Suprapubic skin (tissue), 4 donors: ENCODE measurements around the gene PLEKHS1. TPM values are rescaled to one million over a fixed set of nuclear protein-coding genes. Genes with fewer than 3 reads are reported as not detected.

ENCODE experiments used
- DNase-seq, 2 donors: peaks; one replicate each; pipeline ENCODE4 v3.0.0-alpha.2; 2019; ENCODE audit warnings: low spot score in 2 of 2
- H3K27ac ChIP-seq: fragments of 200-600 bp; sonication (generic); one replicate; pipeline ENCODE4 v1.5.1; 2019
- H3K27me3 ChIP-seq: fragments of 200-600 bp; sonication (generic); one replicate; pipeline ENCODE4 v1.5.1; 2019
- H3K36me3 ChIP-seq: fragments of 200-600 bp; sonication (generic); one replicate; pipeline ENCODE4 v1.5.1; 2019
- H3K4me1 ChIP-seq: fragments of 200-600 bp; sonication (generic); one replicate; pipeline ENCODE4 v1.5.1; 2019
- H3K4me3 ChIP-seq: fragments of 200-600 bp; sonication (generic); one replicate; pipeline ENCODE4 v1.5.1; 2019; ENCODE audit warnings: mild to moderate bottlenecking
- H3K9me3 ChIP-seq: fragments of 200-600 bp; sonication (generic); one replicate; pipeline ENCODE4 v1.5.1; 2019
- CTCF ChIP-seq, 2 donors: fragments of 200-600 bp in 1 of 2; fragments of 450-650 bp in 1 of 2; sonication (generic) in 1 of 2; IDR thresholded peaks; one replicate each; pipeline ENCODE4 v1.5.1; 2016 to 2019; ENCODE audit warnings: antibody characterized with exemption in 2 of 2, mild to moderate bottlenecking in 1 of 2, moderate library complexity in 1 of 2
- EP300 ChIP-seq: sonication (generic); formaldehyde crosslinking; IDR thresholded peaks from one replicate; pipeline ENCODE4 v1.6.1; 2017; ENCODE audit warnings: antibody characterized with exemption
- POLR2A ChIP-seq, 2 donors: fragments of 450-650 bp; IDR thresholded peaks; one replicate each; pipeline ENCODE4 v1.6.1; 2017; ENCODE audit warnings: antibody characterized with exemption in 2 of 2, mild to moderate bottlenecking in 2 of 2, moderate library complexity in 2 of 2
- POLR2AphosphoS5 ChIP-seq, 3 donors: sonication (generic); formaldehyde crosslinking; IDR thresholded peaks; one replicate each; pipeline ENCODE4 v1.6.1; 2017; ENCODE audit warnings: antibody characterized with exemption in 3 of 3
- WGBS: methylation state at CpG from one replicate; pipeline ENCODE4 v1.1.5; 2018; 5-methylcytosine and 5-hydroxymethylcytosine counted together
- total RNA-seq, 4 donors: library from RNA; depleted of rRNA; stranded (reverse); fragments of >200 nt; gene quantifications; one replicate each; pipeline ENCODE4 v1.1.0, GENCODE V29; 2016

PLEKHS1 gene
- total RNA-seq, 4 donors from 2014 or later: 0.32 to 0.98 (median 0.44) TPM

GRCh38 chr10:113775686-113776294 is 24.3 kb downstream of the PLEKHS1 start:
- Histone ChIP-seq H3K27ac (no peak overlapping the region), H3K9me3 (no peaks in the 10 kb centered on the region), H3K27me3 (no peaks in the 10 kb centered on the region), H3K4me1 (no peaks in the 10 kb centered on the region), H3K4me3 (no peak overlapping the region), H3K36me3 (no peaks in the 10 kb centered on the region)
- no peak for TF ChIP-seq POLR2A (IDR thresholded peaks at IDR 0.05)
- no peak for DNase-seq
- WGBS: 73% methylated on average over 4 of the region's 4 CpGs

GRCh38 chr10:113776553-113776952 is 25.1 kb downstream of the PLEKHS1 start:
- Histone ChIP-seq H3K4me3 (no peak overlapping the region), H3K27ac (no peak overlapping the region), H3K27me3 (no peaks in the 10 kb centered on the region), H3K9me3 (no peaks in the 10 kb centered on the region), H3K4me1 (no peaks in the 10 kb centered on the region), H3K36me3 (no peaks in the 10 kb centered on the region)
- DNase-seq: no peak
- 90% methylated on average over 1 of the region's 1 CpG for WGBS
- TF ChIP-seq POLR2AphosphoS5 (IDR thresholded peaks at IDR 0.05) (no peak), EP300 (no peak), CTCF (IDR thresholded peaks at IDR 0.05) (no peak), POLR2A (IDR thresholded peaks at IDR 0.05) (no peak)

GRCh38 chr10:113780681-113781250 is 29.3 kb downstream of the PLEKHS1 start:
- Histone ChIP-seq H3K27ac (no peak overlapping the region), H3K9me3 (no peaks in the 10 kb centered on the region), H3K27me3 (no peaks in the 10 kb centered on the region), H3K36me3 (no peaks in the 10 kb centered on the region), H3K4me1 (no peaks in the 10 kb centered on the region), H3K4me3 (no peak overlapping the region)
- TF ChIP-seq POLR2A (IDR thresholded peaks at IDR 0.05) (no peak), EP300 (no peak), POLR2AphosphoS5 (IDR thresholded peaks at IDR 0.05) (no peak), CTCF (IDR thresholded peaks at IDR 0.05) (no peak)
- WGBS: 89% methylated on average over 3 of the region's 3 CpGs
- no peak for DNase-seq

GRCh38 chr10:113782367-113782766 is 30.9 kb downstream of the PLEKHS1 start:
- no peaks in the 10 kb centered on the region for H3K36me3 ChIP-seq
- WGBS: 81% methylated on average over 14 of the region's 14 CpGs
- H3K27ac ChIP-seq: no peak overlapping the region
- no peaks in the 10 kb centered on the region for H3K4me1 ChIP-seq
- no peak for TF ChIP-seq CTCF (IDR thresholded peaks at IDR 0.05)
- H3K4me3 ChIP-seq: no peak overlapping the region
- H3K27me3 ChIP-seq: no peaks in the 10 kb centered on the region
- DNase-seq: no peak
- no peaks in the 10 kb centered on the region for H3K9me3 ChIP-seq

- no peak overlapping the region for H3K27ac ChIP-seq
- WGBS: 88% methylated on average over 8 of the region's 8 CpGs
- no peaks in the 10 kb centered on the region for H3K27me3 ChIP-seq
- H3K4me3 ChIP-seq: no peak overlapping the region
- DNase-seq: no peak
- H3K36me3 ChIP-seq: no peaks in the 10 kb centered on the region
- H3K4me1 ChIP-seq: no peaks in the 10 kb centered on the region
- no peaks in the 10 kb centered on the region for H3K9me3 ChIP-seq
- TF ChIP-seq CTCF (IDR thresholded peaks at IDR 0.05) (no peak), POLR2A (IDR thresholded peaks at IDR 0.05) (no peak), EP300 (no peak)
Observed at GRCh38 chr10:113782986-113783704, 31.7 kb downstream of the PLEKHS1 start.
